Stimulated activated naive CD8-positive, alpha-beta T cell treated with anti-CD3 and anti-CD28 coated beads, Interleukin-15, amount 100 ng/mL, for 72 hours (primary cell): ENCODE results near the gene PRR23E.

Source experiments
- ATAC-seq: fragments of 150-1000 bp; cut with Tn5 transposase; 2 replicates; pipeline ENCODE4 v1.10.0; 2021; ENCODE audit warnings: mild to moderate bottlenecking, moderate library complexity
- DNase-seq, 2 donors: peaks; one replicate each; pipeline ENCODE4 v3.0.0; 2021 to 2022
- H3K27ac Mint-ChIP-seq, 2 donors: one replicate each; pipeline ENCODE4 v1.8.0; 2022; ENCODE audit warnings: mild to moderate bottlenecking in 2 of 2, mixed read lengths in 2 of 2, moderate library complexity in 2 of 2
- H3K27me3 Mint-ChIP-seq: one replicate; pipeline ENCODE4 v1.8.0; 2022; ENCODE audit warnings: mixed read lengths
- H3K4me1 Mint-ChIP-seq: one replicate; pipeline ENCODE4 v1.8.0; 2022; ENCODE audit warnings: mild to moderate bottlenecking, mixed read lengths
- H3K4me3 Mint-ChIP-seq, 2 donors: one replicate each; pipeline ENCODE4 v1.8.0; 2022; ENCODE audit warnings: mild to moderate bottlenecking in 2 of 2, mixed read lengths in 2 of 2, moderate library complexity in 1 of 2
- H3K9me3 Mint-ChIP-seq, 2 donors: one replicate each; pipeline ENCODE4 v1.8.0; 2022; ENCODE audit warnings: mixed read lengths in 2 of 2

PRR23E gene

GRCh38 chr3:127220497-127220896, 27.6 kb downstream of the PRR23E start:
- H3K4me1 Mint-ChIP-seq: peaks cover 17% of the 10 kb centered on the region
- no peak overlapping the region for H3K27ac Mint-ChIP-seq
- ATAC-seq (no peak), DNase-seq (no peak)
- no peaks in the 10 kb centered on the region for H3K27me3 Mint-ChIP-seq
- H3K4me3 Mint-ChIP-seq: no peak overlapping the region
- peaks cover 5 to 15% of the 10 kb centered on the region in 2 donors for H3K9me3 Mint-ChIP-seq

- Mint-ChIP-seq H3K4me3 (no peak overlapping the region), H3K4me1 (peaks cover 18% of the 10 kb centered on the region), H3K27me3 (peaks cover under 1% of the 10 kb centered on the region), H3K27ac (no peak overlapping the region), H3K9me3 (peaks cover 5 to 15% of the 10 kb centered on the region in 2 donors)
- no peak for DNase-seq
- no peak for ATAC-seq
Observed at GRCh38 chr3:127221037-127221436, 28.1 kb downstream of the PRR23E start.

DNA sequence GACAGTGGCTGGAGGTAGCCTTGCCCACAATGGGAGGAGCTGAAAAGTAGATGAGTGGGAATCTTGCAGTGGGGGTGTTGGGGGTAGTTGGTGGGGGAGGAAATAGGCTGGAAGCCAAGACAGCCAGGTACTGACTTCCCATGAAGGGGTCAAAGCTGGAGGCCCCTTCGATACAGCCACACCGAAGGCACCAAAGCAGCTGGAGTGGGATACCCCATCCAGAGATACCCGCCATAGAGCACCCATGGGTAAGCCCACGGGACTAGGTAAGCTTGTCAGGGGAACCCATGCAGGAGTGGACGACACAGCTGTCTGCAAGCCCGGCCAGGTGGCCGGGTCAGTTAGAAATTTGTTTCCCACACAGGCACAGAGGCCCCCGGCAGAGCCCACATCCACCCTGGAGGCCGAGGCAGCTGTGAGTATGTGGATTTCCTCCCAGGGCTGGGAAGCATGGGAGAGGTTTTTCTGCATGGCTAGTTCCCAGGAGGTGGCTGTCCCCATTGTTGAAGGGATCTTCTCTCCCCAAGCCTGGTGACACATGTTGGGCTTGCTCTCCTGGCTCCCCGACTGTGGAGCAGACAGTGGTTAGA, 28.6 kb downstream of the PRR23E start:
- Mint-ChIP-seq H3K9me3 (peaks cover 5 to 15% of the 10 kb centered on the region in 2 donors), H3K4me1 (peaks cover 23% of the 10 kb centered on the region), H3K27me3 (peaks cover 5% of the 10 kb centered on the region), H3K27ac (no peak overlapping the region), H3K4me3 (no peak overlapping the region)
- DNase-seq (no peak), ATAC-seq (no peak)

GRCh38 chr3:127222163-127222562, 29.2 kb downstream of the PRR23E start:
- no peak for DNase-seq
- peaks cover 5 to 15% of the 10 kb centered on the region in 2 donors for H3K9me3 Mint-ChIP-seq
- peaks cover 6% of the 10 kb centered on the region for H3K27me3 Mint-ChIP-seq
- peaks cover 30% of the 10 kb centered on the region for H3K4me1 Mint-ChIP-seq
- H3K27ac Mint-ChIP-seq: no peak overlapping the region
- no peak for ATAC-seq
- H3K4me3 Mint-ChIP-seq: no peak overlapping the region

DNA sequence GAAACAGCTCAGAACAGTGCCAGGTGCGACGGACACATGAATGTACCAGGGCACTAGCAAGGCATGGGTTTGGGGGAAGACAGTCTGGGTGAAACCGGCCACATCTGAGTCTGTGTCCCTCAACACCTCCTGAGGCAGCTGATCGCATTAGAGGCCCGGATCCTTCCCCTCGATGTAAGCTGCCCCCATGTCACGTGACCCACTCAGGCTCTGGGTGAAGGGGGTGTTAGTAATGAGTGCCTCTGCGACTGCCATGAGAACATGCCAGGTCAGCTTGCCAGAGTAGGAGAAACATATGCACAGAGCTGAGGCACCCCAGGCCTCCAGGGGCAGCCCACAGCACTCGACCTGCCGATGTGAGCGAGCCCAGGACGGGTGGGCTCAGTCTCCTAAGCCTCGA, 29.7 kb downstream of the PRR23E start:
- H3K4me1 Mint-ChIP-seq: peaks cover 35% of the 10 kb centered on the region
- no peak for DNase-seq
- no peak for ATAC-seq
- H3K27me3 Mint-ChIP-seq: peaks cover 6% of the 10 kb centered on the region
- peaks cover 5 to 15% of the 10 kb centered on the region in 2 donors for H3K9me3 Mint-ChIP-seq
- H3K4me3 Mint-ChIP-seq: no peak overlapping the region
- no peak overlapping the region for H3K27ac Mint-ChIP-seq

DNA sequence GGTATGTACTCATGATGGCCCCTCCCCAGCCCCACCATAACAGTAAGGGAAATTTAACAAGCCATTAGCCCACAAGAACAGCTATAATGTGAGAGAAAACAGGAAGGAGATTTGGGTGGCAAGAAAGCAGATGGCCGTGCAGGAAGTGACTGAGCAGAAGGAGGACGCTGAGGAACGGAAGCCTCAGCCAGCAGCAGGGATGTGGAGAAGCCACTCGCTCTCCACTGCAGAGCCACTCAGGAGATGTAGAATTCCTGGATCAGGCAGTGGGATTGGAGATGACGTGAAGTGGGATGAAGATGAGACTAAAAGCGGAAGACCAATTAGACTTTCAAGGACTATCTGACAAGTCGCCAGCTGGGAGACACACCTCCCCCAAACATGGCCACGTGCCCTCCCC, 31.2 kb downstream of the PRR23E start:
- Mint-ChIP-seq H3K4me1 (peaks cover 38% of the 10 kb centered on the region), H3K27ac (no peak overlapping the region), H3K27me3 (peaks cover 6% of the 10 kb centered on the region), H3K9me3 (peaks cover 5 to 15% of the 10 kb centered on the region in 2 donors), H3K4me3 (peak overlapping the region; percentile 16 to 22)
- DNase-seq (no peak), ATAC-seq (no peak)

DNA sequence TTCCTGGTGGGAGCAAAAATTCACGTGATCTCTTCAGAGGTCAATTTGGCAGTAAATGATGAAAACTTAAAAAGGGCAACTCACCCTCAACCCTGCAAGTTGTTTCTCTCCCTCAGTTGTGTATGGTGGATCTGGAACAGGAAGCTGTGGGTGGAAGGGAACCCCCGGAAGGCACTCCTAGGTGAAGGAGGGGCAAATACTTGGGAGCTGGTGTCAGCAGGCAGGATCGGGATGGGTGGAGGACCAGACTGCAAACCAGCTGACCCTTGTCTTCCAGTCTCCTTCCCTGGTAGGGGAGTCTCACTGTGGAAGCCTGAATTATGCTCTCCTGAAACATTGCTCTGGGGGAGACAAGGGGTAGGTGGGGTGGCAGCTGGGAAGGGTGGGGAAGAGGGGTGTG, 33.5 kb downstream of the PRR23E start:
- Mint-ChIP-seq H3K4me1 (peaks cover 33% of the 10 kb centered on the region), H3K27ac (peak overlapping the region in 1 of 2 donors; percentile 44), H3K4me3 (peak overlapping the region; percentile 61 to 77), H3K27me3 (peaks cover 14% of the 10 kb centered on the region), H3K9me3 (peaks cover 11 to 21% of the 10 kb centered on the region in 2 donors)
- DNase-seq (no peak), ATAC-seq (no peak)

DNA sequence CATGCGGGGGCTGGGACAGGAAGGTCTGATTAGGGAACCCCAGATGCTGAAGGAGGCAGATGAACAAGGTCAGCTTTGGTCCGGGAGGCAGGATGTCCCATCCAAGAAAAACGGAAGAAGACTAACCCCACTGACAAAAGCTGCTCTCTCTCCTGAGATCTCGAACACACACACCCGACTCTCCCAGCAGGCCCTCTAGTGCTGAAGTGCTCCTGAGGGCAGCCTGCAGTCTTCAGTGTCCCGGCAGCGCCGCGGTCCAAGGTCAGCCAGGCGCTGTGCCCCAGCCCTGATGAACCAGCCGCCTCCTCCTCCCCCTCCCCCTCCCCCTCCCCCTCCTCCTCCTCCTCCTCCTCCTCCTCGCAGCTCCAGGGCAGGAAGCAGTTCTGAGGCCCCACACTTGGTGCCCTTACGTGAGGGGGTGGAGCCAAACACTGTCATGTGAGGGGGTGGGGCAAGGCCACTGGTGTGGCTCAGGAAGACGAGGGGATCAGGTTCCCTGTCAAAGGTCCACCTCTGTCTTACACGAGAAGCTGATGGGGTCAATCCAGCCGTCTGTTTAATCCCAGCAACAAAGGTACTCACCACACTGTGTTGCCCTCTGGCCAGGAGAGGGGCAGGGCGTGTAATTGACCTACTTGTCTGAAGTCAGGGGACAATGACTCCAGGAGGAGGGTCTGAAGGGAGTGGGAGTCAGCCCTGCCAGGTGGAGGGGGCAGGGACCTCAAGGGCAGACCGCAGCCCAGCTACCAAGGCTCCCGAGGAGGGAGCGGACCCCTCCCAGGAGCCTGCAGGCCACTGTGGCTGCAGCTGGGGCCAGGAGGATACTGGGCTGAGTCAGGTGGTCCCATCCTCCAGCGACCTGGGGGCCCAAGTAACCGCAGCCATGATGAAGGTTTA, 34.3 kb downstream of the PRR23E start:
- Mint-ChIP-seq H3K9me3 (peaks cover 11 to 23% of the 10 kb centered on the region in 2 donors), H3K27ac (peak overlapping the region in 1 of 2 donors; percentile 35), H3K27me3 (peaks cover 14% of the 10 kb centered on the region), H3K4me3 (peak overlapping the region; percentile 28 to 77), H3K4me1 (peaks cover 33% of the 10 kb centered on the region)
- DNase-seq (peak in 1 of 2 donors; percentile 14), ATAC-seq (no peak)

DNA sequence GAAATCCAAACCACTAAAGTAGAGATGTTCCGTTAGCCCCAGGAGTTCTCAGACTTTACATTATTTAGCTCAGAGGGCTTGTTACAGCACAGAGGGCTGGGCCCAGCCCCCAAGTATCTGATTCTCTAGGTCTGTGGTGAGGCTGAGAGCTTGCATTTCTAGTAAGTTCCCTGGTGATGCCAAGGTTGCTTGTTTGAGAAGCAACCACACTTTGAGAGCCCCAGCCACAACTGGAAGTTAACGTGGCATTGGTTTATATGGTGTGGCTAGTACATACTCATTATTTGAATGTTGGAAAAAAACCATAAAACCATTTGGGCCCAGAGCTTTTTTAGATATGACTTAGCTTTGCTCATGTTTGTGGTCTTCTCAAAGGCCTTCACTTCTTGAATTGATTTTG, 35.9 kb downstream of the PRR23E start:
- H3K27ac Mint-ChIP-seq: no peak overlapping the region
- peaks cover 11 to 19% of the 10 kb centered on the region in 2 donors for H3K9me3 Mint-ChIP-seq
- H3K27me3 Mint-ChIP-seq: peaks cover 14% of the 10 kb centered on the region
- DNase-seq: peak; percentile 25 to 79
- H3K4me1 Mint-ChIP-seq: peaks cover 26% of the 10 kb centered on the region
- no peak overlapping the region for H3K4me3 Mint-ChIP-seq
- ATAC-seq: peak; percentile 96

GRCh38 chr3:127233371-127233770, 40.4 kb downstream of the PRR23E start:
- H3K9me3 Mint-ChIP-seq: peaks cover 10 to 17% of the 10 kb centered on the region in 2 donors
- DNase-seq (no peak), ATAC-seq (no peak)
- H3K27ac Mint-ChIP-seq: no peak overlapping the region
- peaks cover 8% of the 10 kb centered on the region for H3K27me3 Mint-ChIP-seq
- no peak overlapping the region for H3K4me3 Mint-ChIP-seq
- no peaks in the 10 kb centered on the region for H3K4me1 Mint-ChIP-seq

GRCh38 chr3:127234778-127235177, 41.8 kb downstream of the PRR23E start:
- H3K4me3 Mint-ChIP-seq: no peak overlapping the region
- peaks cover 10% of the 10 kb centered on the region for H3K27me3 Mint-ChIP-seq
- H3K9me3 Mint-ChIP-seq: peaks cover 10 to 17% of the 10 kb centered on the region in 2 donors
- DNase-seq: no peak
- H3K27ac Mint-ChIP-seq: no peak overlapping the region
- ATAC-seq: no peak
- no peaks in the 10 kb centered on the region for H3K4me1 Mint-ChIP-seq

DNA sequence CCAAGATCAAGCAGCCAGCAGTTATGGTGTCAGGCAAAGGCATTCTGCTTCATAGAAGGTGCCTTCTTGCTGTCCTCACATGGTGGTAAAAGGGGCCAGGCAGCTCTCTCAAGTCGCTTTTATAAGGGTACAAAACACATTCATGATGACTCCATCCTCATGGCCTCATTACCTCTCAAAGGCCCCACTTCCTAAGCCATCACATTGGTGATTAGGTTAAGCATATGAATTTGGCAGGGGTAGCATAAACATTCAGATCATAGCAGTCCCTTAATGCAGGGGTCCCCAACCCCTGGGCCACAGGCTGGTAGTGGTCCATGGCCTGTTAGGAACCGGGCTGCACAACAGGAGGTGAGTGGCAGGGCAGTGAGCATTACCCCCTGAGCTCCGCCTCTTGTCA, 42.8 kb downstream of the PRR23E start:
- ATAC-seq: no peak
- peaks cover 6% of the 10 kb centered on the region for H3K27me3 Mint-ChIP-seq
- H3K4me1 Mint-ChIP-seq: no peaks in the 10 kb centered on the region
- H3K9me3 Mint-ChIP-seq: peaks cover 14 to 24% of the 10 kb centered on the region in 2 donors
- DNase-seq: no peak
- no peak overlapping the region for H3K27ac Mint-ChIP-seq
- no peak overlapping the region for H3K4me3 Mint-ChIP-seq

DNA sequence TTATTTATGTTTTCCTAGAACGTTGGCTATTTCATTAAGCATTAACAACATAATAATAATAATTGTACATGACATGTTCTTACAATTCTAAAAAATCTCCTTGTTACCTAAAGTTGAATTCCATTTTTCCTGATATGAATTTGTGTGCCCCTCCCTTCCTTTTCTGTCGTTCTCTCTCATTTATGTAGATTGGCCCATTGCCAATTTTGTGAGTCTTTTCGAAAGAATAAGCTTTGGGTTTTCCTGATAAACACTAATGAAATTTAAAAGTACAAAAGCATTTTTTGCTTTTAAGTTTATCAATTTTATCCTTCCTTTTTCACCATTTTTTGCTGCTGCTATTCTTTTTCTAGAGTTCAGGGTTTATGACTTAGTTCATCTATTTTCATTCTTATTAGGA, 44.9 kb downstream of the PRR23E start:
- Mint-ChIP-seq H3K4me1 (no peaks in the 10 kb centered on the region), H3K27ac (no peak overlapping the region), H3K4me3 (no peak overlapping the region), H3K27me3 (peaks cover 6% of the 10 kb centered on the region), H3K9me3 (peaks cover 23 to 34% of the 10 kb centered on the region in 2 donors)
- ATAC-seq (no peak), DNase-seq (no peak)

DNA sequence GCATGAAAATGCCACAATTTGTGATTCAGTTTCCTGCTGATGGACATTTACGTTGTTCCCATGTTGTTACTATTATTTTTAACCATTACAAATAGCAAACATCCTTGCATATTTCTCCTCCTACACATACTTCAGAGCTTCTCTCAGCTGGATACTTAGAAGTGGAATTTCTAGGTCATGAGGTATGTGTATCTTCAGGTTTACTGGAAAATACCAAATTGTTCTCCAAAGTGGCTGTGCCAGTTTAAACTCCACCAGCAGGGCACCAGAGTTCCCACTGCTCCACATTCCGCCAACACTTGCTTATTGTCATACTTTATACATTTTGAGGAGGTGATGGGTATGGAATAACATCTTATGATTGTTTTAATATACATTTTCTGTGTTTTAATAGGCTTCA, 45.7 kb downstream of the PRR23E start:
- peaks cover 23 to 32% of the 10 kb centered on the region in 2 donors for H3K9me3 Mint-ChIP-seq
- H3K27ac Mint-ChIP-seq: no peak overlapping the region
- ATAC-seq (no peak), DNase-seq (no peak)
- peaks cover 6% of the 10 kb centered on the region for H3K27me3 Mint-ChIP-seq
- no peak overlapping the region for H3K4me3 Mint-ChIP-seq
- H3K4me1 Mint-ChIP-seq: no peaks in the 10 kb centered on the region

DNA sequence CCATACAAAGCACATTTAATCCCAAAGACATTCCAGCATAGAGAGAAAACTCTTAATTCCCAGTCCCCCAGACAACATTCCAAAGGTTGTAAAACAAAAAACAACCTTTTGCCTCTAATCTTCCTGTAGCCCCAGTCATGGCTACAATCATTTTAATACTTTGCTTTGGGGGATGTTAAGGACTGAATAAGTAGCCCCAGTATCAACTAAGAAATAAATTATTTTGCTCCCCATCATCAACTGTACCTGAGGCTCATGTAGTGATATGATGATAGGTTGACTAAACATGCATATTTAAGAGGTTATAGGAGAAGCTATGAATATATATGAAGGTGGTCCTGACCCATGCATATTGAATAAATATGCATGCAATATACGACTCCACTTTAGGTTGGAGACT, 54.4 kb downstream of the PRR23E start:
- DNase-seq: no peak
- no peak overlapping the region for H3K4me3 Mint-ChIP-seq
- H3K9me3 Mint-ChIP-seq: peaks cover 34 to 58% of the 10 kb centered on the region in 2 donors
- no peaks in the 10 kb centered on the region for H3K4me1 Mint-ChIP-seq
- no peak overlapping the region for H3K27ac Mint-ChIP-seq
- no peaks in the 10 kb centered on the region for H3K27me3 Mint-ChIP-seq
- ATAC-seq: no peak
